Loucy (cell line): Measurements from ENCODE around the gene MCU.
"Not testable (repeated sequence)": the region's sequence is repeated elsewhere in the genome, so short reads cannot be mapped to it uniquely, and the experiment has no call there.

ENCODE experiments used
- EZH2phosphoT487 ChIP-seq: fragments of 200-600 bp; IDR thresholded peaks from 2 replicates; pipeline ENCODE4 v1.6.1; 2018; ENCODE audit warnings: antibody characterized with exemption, mild to moderate bottlenecking, moderate library complexity, borderline replicate concordance
- TF ChIP-seq, protein P1 (sequence below): fragments of 200-600 bp; sonication (generic); conservative IDR thresholded peaks from 2 replicates; pipeline ENCODE4 v1.5.1; 2014; ENCODE audit warnings: mild to moderate bottlenecking, antibody characterized with exemption, low read length

DNA sequence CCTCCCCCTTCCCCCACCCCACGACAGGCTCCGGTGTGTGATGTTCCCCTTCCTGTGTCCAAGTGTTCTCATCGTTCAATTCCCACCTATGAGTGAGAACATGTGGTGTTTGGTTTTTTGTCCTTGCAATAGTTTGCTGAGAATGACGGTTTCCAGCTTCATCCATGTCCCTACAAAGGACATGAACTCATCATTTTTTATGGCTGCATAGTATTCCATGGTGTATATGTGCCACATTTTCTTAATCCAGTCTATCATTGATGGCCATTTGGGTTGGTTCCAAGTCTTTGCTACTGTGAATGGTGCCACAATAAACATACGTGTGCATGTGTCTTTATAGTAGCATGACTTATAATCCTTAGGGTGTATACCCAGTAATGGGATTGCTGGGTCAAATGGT lies 17.8 kb upstream of the MCU start:
- TF ChIP-seq, protein P1, sequence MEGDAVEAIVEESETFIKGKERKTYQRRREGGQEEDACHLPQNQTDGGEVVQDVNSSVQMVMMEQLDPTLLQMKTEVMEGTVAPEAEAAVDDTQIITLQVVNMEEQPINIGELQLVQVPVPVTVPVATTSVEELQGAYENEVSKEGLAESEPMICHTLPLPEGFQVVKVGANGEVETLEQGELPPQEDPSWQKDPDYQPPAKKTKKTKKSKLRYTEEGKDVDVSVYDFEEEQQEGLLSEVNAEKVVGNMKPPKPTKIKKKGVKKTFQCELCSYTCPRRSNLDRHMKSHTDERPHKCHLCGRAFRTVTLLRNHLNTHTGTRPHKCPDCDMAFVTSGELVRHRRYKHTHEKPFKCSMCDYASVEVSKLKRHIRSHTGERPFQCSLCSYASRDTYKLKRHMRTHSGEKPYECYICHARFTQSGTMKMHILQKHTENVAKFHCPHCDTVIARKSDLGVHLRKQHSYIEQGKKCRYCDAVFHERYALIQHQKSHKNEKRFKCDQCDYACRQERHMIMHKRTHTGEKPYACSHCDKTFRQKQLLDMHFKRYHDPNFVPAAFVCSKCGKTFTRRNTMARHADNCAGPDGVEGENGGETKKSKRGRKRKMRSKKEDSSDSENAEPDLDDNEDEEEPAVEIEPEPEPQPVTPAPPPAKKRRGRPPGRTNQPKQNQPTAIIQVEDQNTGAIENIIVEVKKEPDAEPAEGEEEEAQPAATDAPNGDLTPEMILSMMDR, result not testable (repeated sequence)
- not testable (repeated sequence) for TF ChIP-seq EZH2phosphoT487
